ENCODE results near the gene FAM167B. TPM values are rescaled to one million over a fixed set of nuclear protein-coding genes. Genes with fewer than 3 reads are reported as not detected.
"Not testable (repeated sequence)": the region's sequence is repeated elsewhere in the genome, so short reads cannot be mapped to it uniquely, and the experiment has no call there.

The FAM167B gene
- total RNA-seq, 4 donors from 2014 or later = 1.1 to 1.5 TPM; not detected in 2

DNA sequence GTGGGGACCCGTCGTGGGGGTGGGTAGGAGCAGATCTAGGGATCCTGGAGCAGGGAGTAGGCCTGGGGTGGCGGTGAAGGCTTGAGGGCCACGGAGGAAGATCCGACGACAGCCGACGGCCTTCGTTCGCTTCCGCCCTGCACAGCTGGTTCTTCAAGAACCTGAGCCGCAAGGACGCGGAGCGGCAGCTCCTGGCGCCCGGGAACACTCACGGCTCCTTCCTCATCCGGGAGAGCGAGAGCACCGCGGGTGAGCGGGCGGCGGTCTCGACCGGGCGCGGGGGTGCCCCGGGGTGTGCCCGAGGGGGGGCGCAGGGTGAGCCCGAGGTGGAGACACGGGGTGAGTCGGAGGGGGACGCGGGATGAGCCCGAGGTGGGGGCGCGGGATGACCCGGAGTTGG is 28.4 kb downstream of the FAM167B start:
- WGBS, 2 donors (ENCODE audit: low coverage in 1 of 2) = 29% methylated on average over 41 of the region's 41 CpGs; no CpG with 5 or more reads in 1 of the 2 donors

DNA sequence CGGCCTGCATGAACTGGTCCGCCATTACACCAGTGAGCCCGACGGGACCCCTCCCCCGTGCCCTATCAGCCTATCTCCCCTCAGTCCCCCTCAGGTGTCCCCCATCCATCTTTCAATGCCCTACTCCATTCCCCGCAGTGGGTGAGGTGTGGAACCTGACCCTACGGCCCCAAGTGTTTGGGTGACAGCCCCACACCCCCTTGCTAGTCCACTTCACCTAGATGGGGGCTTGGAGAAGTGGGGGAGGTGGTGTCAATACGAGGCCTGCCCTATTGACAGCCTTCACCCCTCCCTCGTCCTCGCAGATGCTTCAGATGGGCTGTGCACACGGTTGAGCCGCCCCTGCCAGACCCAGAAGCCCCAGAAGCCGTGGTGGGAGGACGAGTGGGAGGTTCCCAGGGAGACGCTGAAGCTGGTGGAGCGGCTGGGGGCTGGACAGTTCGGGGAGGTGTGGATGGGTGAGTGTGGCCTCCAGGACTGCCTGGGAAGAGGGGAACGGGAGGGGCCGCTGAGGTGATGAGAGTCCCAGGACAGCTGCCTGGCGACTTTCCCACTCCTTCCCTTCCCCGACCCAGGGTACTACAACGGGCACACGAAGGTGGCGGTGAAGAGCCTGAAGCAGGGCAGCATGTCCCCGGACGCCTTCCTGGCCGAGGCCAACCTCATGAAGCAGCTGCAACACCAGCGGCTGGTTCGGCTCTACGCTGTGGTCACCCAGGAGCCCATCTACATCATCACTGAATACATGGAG is 29.2 kb downstream of the FAM167B start:
- in situ Hi-C loops (cut with MboI; ENCODE audit: low pct_ligation_motif_present in 1 of 4, low pct_unique_long_range_greater_than_20kb in 1 of 4, low sequenced_read_pairs in 3 of 4) (no loop called here), intact Hi-C loops (cut with DNase I; ENCODE audit: low total_unique reads) (no loop called here)
- WGBS, 2 donors (ENCODE audit: low coverage in 1 of 2) = 87 to 93% methylated on average over 7 to 30 of the region's 30 CpGs
- no peak overlapping the region for H3K4me3 ChIP-seq
- no peaks in the 10 kb centered on the region for H3K36me3 ChIP-seq
- no peak overlapping the region for H3K27ac ChIP-seq
- DNase-seq = no peak
- no peak for TF ChIP-seq POLR2A (IDR thresholded peaks at IDR 0.05)
- TF ChIP-seq EP300 (IDR thresholded peaks at IDR 0.05; ENCODE audit: low read depth) = no peak
- TF ChIP-seq, protein P1, sequence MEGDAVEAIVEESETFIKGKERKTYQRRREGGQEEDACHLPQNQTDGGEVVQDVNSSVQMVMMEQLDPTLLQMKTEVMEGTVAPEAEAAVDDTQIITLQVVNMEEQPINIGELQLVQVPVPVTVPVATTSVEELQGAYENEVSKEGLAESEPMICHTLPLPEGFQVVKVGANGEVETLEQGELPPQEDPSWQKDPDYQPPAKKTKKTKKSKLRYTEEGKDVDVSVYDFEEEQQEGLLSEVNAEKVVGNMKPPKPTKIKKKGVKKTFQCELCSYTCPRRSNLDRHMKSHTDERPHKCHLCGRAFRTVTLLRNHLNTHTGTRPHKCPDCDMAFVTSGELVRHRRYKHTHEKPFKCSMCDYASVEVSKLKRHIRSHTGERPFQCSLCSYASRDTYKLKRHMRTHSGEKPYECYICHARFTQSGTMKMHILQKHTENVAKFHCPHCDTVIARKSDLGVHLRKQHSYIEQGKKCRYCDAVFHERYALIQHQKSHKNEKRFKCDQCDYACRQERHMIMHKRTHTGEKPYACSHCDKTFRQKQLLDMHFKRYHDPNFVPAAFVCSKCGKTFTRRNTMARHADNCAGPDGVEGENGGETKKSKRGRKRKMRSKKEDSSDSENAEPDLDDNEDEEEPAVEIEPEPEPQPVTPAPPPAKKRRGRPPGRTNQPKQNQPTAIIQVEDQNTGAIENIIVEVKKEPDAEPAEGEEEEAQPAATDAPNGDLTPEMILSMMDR (IDR thresholded peaks at IDR 0.05) = no peak
- no peaks in the 10 kb centered on the region for H3K9me3 ChIP-seq
- H3K4me1 ChIP-seq = peaks cover 0 to 7% (median 0%) of the 10 kb centered on the region in 4 donors
- peaks cover 24% of the 10 kb centered on the region for H3K27me3 ChIP-seq

More for the DNA sequence above, 28.4 kb downstream of the FAM167B start:
- H3K36me3 ChIP-seq = no peaks in the 10 kb centered on the region
- no peak overlapping the region for H3K4me3 ChIP-seq
- TF ChIP-seq POLR2AphosphoS5 (IDR thresholded peaks at IDR 0.05) (no peak), EP300 (IDR thresholded peaks at IDR 0.05; ENCODE audit: low read depth) (no peak), POLR2A (IDR thresholded peaks at IDR 0.05) (no peak)
- TF ChIP-seq, protein P1 (IDR thresholded peaks at IDR 0.05) = no peak
- no peaks in the 10 kb centered on the region for H3K9me3 ChIP-seq
- in situ Hi-C loops (cut with MboI; ENCODE audit: low pct_ligation_motif_present in 1 of 4, low pct_unique_long_range_greater_than_20kb in 1 of 4, low sequenced_read_pairs in 3 of 4) (no loop called here), intact Hi-C loops (cut with DNase I; ENCODE audit: low total_unique reads) (no loop called here)
- no peak overlapping the region for H3K27ac ChIP-seq
- peak; percentile 29 for DNase-seq
- H3K27me3 ChIP-seq = peaks cover 24% of the 10 kb centered on the region
- peaks cover 0 to 7% (median 0%) of the 10 kb centered on the region in 4 donors for H3K4me1 ChIP-seq

DNA sequence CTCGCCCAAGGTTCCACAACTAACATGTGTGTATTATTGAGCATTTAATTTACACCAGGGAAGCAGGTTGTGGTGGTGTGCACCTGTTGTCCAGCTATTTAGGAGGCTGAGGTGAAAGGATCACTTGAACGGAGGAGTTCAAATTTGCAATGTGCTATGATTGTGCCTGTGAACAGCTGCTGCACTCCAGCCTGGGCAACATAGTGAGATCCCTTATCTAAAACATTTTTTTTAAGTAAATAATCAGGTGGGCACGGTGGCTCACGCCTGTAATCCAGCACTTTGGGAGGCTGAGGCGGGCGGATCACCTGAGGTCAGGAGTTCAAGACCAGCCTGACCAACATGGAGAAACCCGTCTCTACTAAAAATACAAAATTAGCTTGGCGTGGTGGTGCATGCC is 37.8 kb downstream of the FAM167B start:
- in situ Hi-C loops (cut with MboI; ENCODE audit: low pct_ligation_motif_present in 1 of 4, low pct_unique_long_range_greater_than_20kb in 1 of 4, low sequenced_read_pairs in 3 of 4); H3K9me3 ChIP-seq; H3K4me1 ChIP-seq; H3K27ac ChIP-seq; H3K27me3 ChIP-seq; H3K36me3 ChIP-seq; DNase-seq; intact Hi-C loops (cut with DNase I; ENCODE audit: low total_unique reads); H3K4me3 ChIP-seq: not testable (repeated sequence)
- WGBS, 2 donors (ENCODE audit: low coverage in 1 of 2) = 70 to 94% methylated on average over 2 to 8 of the region's 8 CpGs

DNA sequence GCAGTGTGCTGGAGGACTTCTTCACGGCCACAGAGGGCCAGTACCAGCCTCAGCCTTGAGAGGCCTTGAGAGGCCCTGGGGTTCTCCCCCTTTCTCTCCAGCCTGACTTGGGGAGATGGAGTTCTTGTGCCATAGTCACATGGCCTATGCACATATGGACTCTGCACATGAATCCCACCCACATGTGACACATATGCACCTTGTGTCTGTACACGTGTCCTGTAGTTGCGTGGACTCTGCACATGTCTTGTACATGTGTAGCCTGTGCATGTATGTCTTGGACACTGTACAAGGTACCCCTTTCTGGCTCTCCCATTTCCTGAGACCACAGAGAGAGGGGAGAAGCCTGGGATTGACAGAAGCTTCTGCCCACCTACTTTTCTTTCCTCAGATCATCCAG is 38.6 kb downstream of the FAM167B start:
- whole genome bisulfite sequencing, 2 donors (ENCODE audit: low coverage in 1 of 2) = 91% methylated on average over 3 of the region's 3 CpGs; no CpG with 5 or more reads in 1 of the 2 donors
- in situ Hi-C loops (cut with MboI; ENCODE audit: low pct_ligation_motif_present in 1 of 4, low pct_unique_long_range_greater_than_20kb in 1 of 4, low sequenced_read_pairs in 3 of 4) = no loop called here
- Histone ChIP-seq H3K27me3 (no peaks in the 10 kb centered on the region), H3K36me3 (no peaks in the 10 kb centered on the region), H3K4me3 (no peak overlapping the region), H3K27ac (no peak overlapping the region), H3K4me1 (peaks cover 0 to 2% (median under 1%) of the 10 kb centered on the region in 4 donors), H3K9me3 (no peaks in the 10 kb centered on the region)
- DNase-seq = no peak
- intact Hi-C loops (cut with DNase I; ENCODE audit: low total_unique reads) = no loop called here
- TF ChIP-seq POLR2AphosphoS5 (IDR thresholded peaks at IDR 0.05) (no peak), POLR2A (IDR thresholded peaks at IDR 0.05) (no peak), EP300 (IDR thresholded peaks at IDR 0.05; ENCODE audit: low read depth) (no peak)

DNA sequence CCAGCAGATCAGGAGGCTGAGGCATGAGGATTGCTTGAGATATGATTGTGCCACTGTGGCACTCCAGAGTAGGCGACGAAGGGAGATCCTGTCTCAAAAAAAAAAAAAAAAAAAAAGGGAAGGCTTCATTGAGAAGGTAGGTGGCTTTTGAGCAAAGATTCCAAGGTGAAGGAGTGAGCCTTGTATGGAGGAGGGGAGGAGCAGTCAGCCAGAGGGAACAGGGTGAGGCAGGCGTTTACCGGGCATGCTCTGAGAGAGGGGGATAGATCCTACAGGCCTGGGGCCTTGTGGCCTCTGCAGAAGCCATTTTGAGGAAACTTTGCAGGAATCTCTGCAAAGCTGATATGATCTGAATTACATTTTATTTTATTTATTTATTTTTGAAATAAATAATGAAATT is 39.7 kb downstream of the FAM167B start:
- DNase-seq = no peak
- in situ Hi-C loops (cut with MboI; ENCODE audit: low pct_ligation_motif_present in 1 of 4, low pct_unique_long_range_greater_than_20kb in 1 of 4, low sequenced_read_pairs in 3 of 4) = no loop called here
- WGBS, 2 donors (ENCODE audit: low coverage in 1 of 2) = 80 to 97% methylated on average over 3 to 4 of the region's 4 CpGs

More for the DNA sequence above, 39.7 kb downstream of the FAM167B start:
- peaks cover 0 to 11% (median 10%) of the 10 kb centered on the region in 4 donors for H3K4me1 ChIP-seq
- TF ChIP-seq POLR2AphosphoS5 (IDR thresholded peaks at IDR 0.05) (no peak), POLR2A (IDR thresholded peaks at IDR 0.05) (no peak), EP300 (IDR thresholded peaks at IDR 0.05; ENCODE audit: low read depth) (no peak)
- TF ChIP-seq, protein P1 (IDR thresholded peaks at IDR 0.05) = no peak
- H3K4me3 ChIP-seq = no peak overlapping the region
- no peaks in the 10 kb centered on the region for H3K9me3 ChIP-seq
- H3K27me3 ChIP-seq = no peaks in the 10 kb centered on the region
- no peaks in the 10 kb centered on the region for H3K36me3 ChIP-seq
- H3K27ac ChIP-seq = no peak overlapping the region
- intact Hi-C loops (cut with DNase I; ENCODE audit: low total_unique reads) = no loop called here

Measured in transverse colon (tissue), 4 donors.